ENCODE results near the gene PXDN. TPM values are rescaled to one million over a fixed set of nuclear protein-coding genes. Genes with fewer than 3 reads are reported as not detected.

Gene PXDN
- total and polyA plus RNA-seq, 10 of the 15 experiments (the other 5 are each of a cell fraction or from before 2014, with no cell fraction given): 0.12 to 0.69 (median 0.23) TPM; not detected in 5

- ATAC-seq: no peak
- SMC1A ChIA-PET (ENCODE audit: uncharacterized antibody, unreplicated experiment): no interaction called here
- in situ Hi-C loops (cut with MboI): no loop called here
- H3K27ac ChIP-seq (ENCODE audit: control insufficient read depth, insufficient read depth): no peak overlapping the region
- no TSS peak for BruUV-seq (replicated peaks)
- no peaks in the 10 kb centered on the region for H3K79me2 ChIP-seq (ENCODE audit: control insufficient read depth, insufficient read depth, low read length)
- no peaks in the 10 kb centered on the region for H3K27me3 ChIP-seq (replicated peaks in 1 of 2; ENCODE audit: control insufficient read depth in 2 of 2, insufficient read depth in 2 of 2, low read length in 1 of 2)
- H3K36me3 ChIP-seq (ENCODE audit: control insufficient read depth in 2 of 2, insufficient read depth in 2 of 2, low read length in 1 of 2): no peaks in the 10 kb centered on the region
- RAD21 ChIA-PET (ENCODE audit: unreplicated experiment): no interaction called here
- TF ChIP-seq SUZ12 (IDR thresholded peaks at IDR 0.05; ENCODE audit: unreplicated experiment): no peak
- TF ChIP-seq USF2 (IDR thresholded peaks at IDR 0.05; ENCODE audit: borderline replicate concordance, low read depth, low read length): no peak
- no peak for TF ChIP-seq SMARCA5 (IDR thresholded peaks at IDR 0.05)
- TF ChIP-seq CBFB (IDR thresholded peaks at IDR 0.05; ENCODE audit: low read depth): no peak
- no peak for TF ChIP-seq MAX (IDR thresholded peaks at IDR 0.05; ENCODE audit: low read depth, low read length)
- TF ChIP-seq SUPT20H (IDR thresholded peaks at IDR 0.05; ENCODE audit: borderline replicate concordance, control insufficient read depth, low read depth, low read length): no peak
- TF ChIP-seq SRF (IDR thresholded peaks at IDR 0.05; ENCODE audit: low read depth in 2 of 2, low read length in 2 of 2): no peak
- no peak for TF ChIP-seq EGR1 (IDR thresholded peaks at IDR 0.05; ENCODE audit: borderline replicate concordance in 1 of 2, low read depth in 2 of 2, low read length in 2 of 2)
- no peak for TF ChIP-seq DPF2 (IDR thresholded peaks at IDR 0.05)
- no peak for TF ChIP-seq TCF7 (IDR thresholded peaks at IDR 0.05; ENCODE audit: borderline replicate concordance)
- no peak for TF ChIP-seq GABPA (IDR thresholded peaks at IDR 0.05; ENCODE audit: low read depth)
- no peak for TF ChIP-seq LARP7 (IDR thresholded peaks at IDR 0.05)
- no peak for TF ChIP-seq SPI1 (IDR thresholded peaks at IDR 0.05; ENCODE audit: borderline replicate concordance, insufficient read depth, low read depth, low read length)
- no peak for TF ChIP-seq HDGF (IDR thresholded peaks at IDR 0.05)
- no peak for TF ChIP-seq RB1 (IDR thresholded peaks at IDR 0.05; ENCODE audit: borderline replicate concordance)
- no peak for FAIRE-seq
- no peaks in the 10 kb centered on the region for H3K4me1 ChIP-seq (ENCODE audit: control insufficient read depth, insufficient read depth, low read length)
- CTCF ChIA-PET: no interaction called here
- POLR2A ChIA-PET: no interaction called here
- intact Hi-C loops (cut with micrococcal nuclease; ENCODE audit: unreplicated experiment): no loop called here
- H3K9ac ChIP-seq (ENCODE audit: control insufficient read depth, insufficient read depth, low read length): no peak overlapping the region
- no peak overlapping the region for H3K4me3 ChIP-seq
- no peak overlapping the region for H3K4me2 ChIP-seq (ENCODE audit: control insufficient read depth, insufficient read depth)
- no peak for DNase-seq (ENCODE audit: low read depth, low spot score)
- H4K20me1 ChIP-seq (ENCODE audit: control insufficient read depth, insufficient read depth): no peaks in the 10 kb centered on the region
- no peaks in the 10 kb centered on the region for H3K9me3 ChIP-seq (replicated peaks; ENCODE audit: control insufficient read depth, insufficient read depth, low read length)
- no peak overlapping the region for H2AFZ ChIP-seq (ENCODE audit: control insufficient read depth, low read depth, low read length)
- 38% methylated on average over 10 of the region's 10 CpGs for WGBS (ENCODE audit: insufficient coverage, insufficient replicate concordance, low lambda C conversion rate, missing lambda C conversion rate)
Observed at GRCh38 chr2:1698188-1698945, 45.9 kb downstream of the PXDN start.

Measured in GM12878 (cell line).